H1 (cell line): ENCODE measurements around the gene HBQ1. TPM values are rescaled to one million over a fixed set of nuclear protein-coding genes. Genes with fewer than 3 reads are reported as not detected.

Source experiments
- CTCF ChIA-PET: fragments of 300-600 bp; sonication (Branson Sonifier 250); formaldehyde crosslinking; loops from one replicate; lab custom pipeline; 2021; ENCODE audit not compliant: partially characterized antibody; lab: Charles Lee
- POLR2A ChIA-PET: fragments of 300-600 bp; sonication (Branson Sonifier 250); formaldehyde crosslinking; loops from one replicate; lab custom pipeline; 2021; ENCODE audit warnings: inconsistent platforms; ENCODE audit not compliant: partially characterized antibody; lab: Charles Lee
- DNase-seq, 2 experiments: peaks; one replicate each; pipeline versions ENCODE4 v3.0.0 to v3.0.0-alpha.2; 2010 to 2022; ENCODE audit warnings: low spot score in 2 of 2, low read depth in 1 of 2, mixed read lengths in 1 of 2
- FAIRE-seq: peaks from 2 replicates; lab custom pipeline; 2011; peaks lifted over from hg19 to GRCh38; lab: Jason Lieb, UNC
- H2AFZ ChIP-seq: 2 replicates; pipeline ENCODE4 v1.8.1; 2012; ENCODE audit warnings: low read length, inconsistent platforms
- H2AK5ac ChIP-seq: 2 replicates; pipeline ENCODE4 v1.6.1; 2013; ENCODE audit warnings: low read depth, low read length
- H2BK120ac ChIP-seq: replicated peaks from 2 replicates; pipeline ENCODE3; 2013; ENCODE audit warnings: low read depth, low read length, inconsistent platforms
- H2BK12ac ChIP-seq: 2 replicates; pipeline ENCODE4 v1.6.1; 2013; ENCODE audit warnings: low read depth, low read length
- H2BK15ac ChIP-seq: 2 replicates; pipeline ENCODE4 v1.6.1; 2013; ENCODE audit warnings: low read length
- H2BK20ac ChIP-seq: 2 replicates; pipeline ENCODE4 v1.6.1; 2013; ENCODE audit warnings: low read length
- H2BK5ac ChIP-seq: 2 replicates; pipeline ENCODE4 v1.6.1; 2013; ENCODE audit warnings: low read depth, low read length
- H3K14ac ChIP-seq: 2 replicates; pipeline ENCODE4 v1.6.1; 2013; ENCODE audit warnings: inconsistent platforms; ENCODE audit not compliant: insufficient read length
- H3K18ac ChIP-seq: 2 replicates; pipeline ENCODE4 v1.6.1; 2013; ENCODE audit warnings: low read length; ENCODE audit errors: extremely low read depth
- H3K23ac ChIP-seq: 2 replicates; pipeline ENCODE4 v1.6.1; 2013; ENCODE audit warnings: inconsistent platforms; ENCODE audit not compliant: insufficient read length
- H3K23me2 ChIP-seq: 2 replicates; pipeline ENCODE4 v1.6.1; 2013; ENCODE audit warnings: low read depth, low read length
- H3K27ac ChIP-seq: 2 replicates; pipeline ENCODE4 v1.6.1; 2011; ENCODE audit warnings: low read depth, low read length, inconsistent platforms
- H3K27me3 ChIP-seq, 4 experiments: replicated peaks in 1 of 4; 1 replicate in 1 of 4; 2 replicates in 3 of 4; pipeline versions ENCODE4 v1.6.1 to v1.8.1; 2011 to 2013; ENCODE audit warnings: low read length in 3 of 4, mild to moderate bottlenecking in 3 of 4, inconsistent platforms in 2 of 4, mixed read lengths in 2 of 4, moderate library complexity in 1 of 4; ENCODE audit not compliant: control insufficient read depth in 3 of 4, insufficient read depth in 3 of 4; ENCODE audit errors: extremely low read depth in 1 of 4
- H3K36me3 ChIP-seq, 4 experiments: 2 replicates each; pipeline versions ENCODE4 v1.6.1 to v1.8.1; 2011 to 2013; ENCODE audit warnings: mild to moderate bottlenecking in 4 of 4, low read length in 3 of 4, moderate library complexity in 2 of 4, control low read depth in 1 of 4, inconsistent platforms in 1 of 4; ENCODE audit not compliant: insufficient read depth in 4 of 4, control insufficient read depth in 2 of 4
- H3K4ac ChIP-seq: replicated peaks from 2 replicates; pipeline ENCODE3; 2013; ENCODE audit warnings: low read length, low read depth, mixed read lengths, inconsistent platforms; ENCODE audit not compliant: insufficient read length
- H3K4me1 ChIP-seq, 4 experiments: replicated peaks in 1 of 4; 1 replicate in 1 of 4; 2 replicates in 3 of 4; pipeline versions ENCODE4 v1.6.1 to v1.8.1; 2011 to 2013; ENCODE audit warnings: low read length in 3 of 4, inconsistent platforms in 2 of 4, mixed read lengths in 1 of 4; ENCODE audit not compliant: insufficient read depth in 4 of 4, control insufficient read depth in 3 of 4
- H3K4me2 ChIP-seq, 2 experiments: 2 replicates each; pipeline versions ENCODE4 v1.6.1 to v1.8.1; 2011 to 2013; ENCODE audit warnings: low read depth in 2 of 2, low read length in 2 of 2, control low read depth in 1 of 2, inconsistent platforms in 1 of 2, mild to moderate bottlenecking in 1 of 2; ENCODE audit not compliant: insufficient read depth in 1 of 2
- H3K4me3 ChIP-seq, 4 experiments: fragments of 200-600, 300-600 bp in 1 of 4; sonication (generic), shearing (Covaris generic), sonication (Bioruptor Twin) in 1 of 4; 2 replicates each; pipeline versions ENCODE4 v1.5.1 to v1.8.1; 2011 to 2016; ENCODE audit warnings: low read length in 4 of 4, low read depth in 3 of 4, control low read depth in 2 of 4, inconsistent platforms in 2 of 4, mild to moderate bottlenecking in 2 of 4, mixed read lengths in 1 of 4, moderate library complexity in 1 of 4; ENCODE audit not compliant: insufficient read depth in 2 of 4; ENCODE audit errors: extremely low read depth in 1 of 4
- H3K56ac ChIP-seq: replicated peaks from 2 replicates; pipeline ENCODE3; 2013; ENCODE audit warnings: low read depth, mild to moderate bottlenecking, mixed read lengths, low read length, inconsistent platforms; ENCODE audit not compliant: insufficient read length
- H3K79me1 ChIP-seq: 2 replicates; pipeline ENCODE4 v1.6.1; 2013; ENCODE audit warnings: low read depth, low read length, control low read depth
- H3K79me2 ChIP-seq, 2 experiments: 2 replicates each; pipeline versions ENCODE4 v1.6.1 to v1.8.1; 2012 to 2013; ENCODE audit warnings: low read length in 2 of 2, mild to moderate bottlenecking in 2 of 2, inconsistent platforms in 1 of 2; ENCODE audit not compliant: insufficient read depth in 2 of 2, control insufficient read depth in 1 of 2
- H3K9ac ChIP-seq, 4 experiments: replicated peaks in 1 of 4; 1 replicate in 1 of 4; 2 replicates in 3 of 4; pipeline versions ENCODE4 v1.6.1 to v1.8.1; 2011 to 2013; ENCODE audit warnings: low read depth in 3 of 4, low read length in 3 of 4, control low read depth in 2 of 4, mild to moderate bottlenecking in 2 of 4, moderate library complexity in 2 of 4, inconsistent platforms in 1 of 4; ENCODE audit errors: extremely low read depth in 1 of 4
- H3K9me3 ChIP-seq, 2 experiments: 2 replicates each; pipeline versions ENCODE4 v1.6.1 to v1.8.1; 2012 to 2013; ENCODE audit warnings: mild to moderate bottlenecking in 2 of 2, moderate library complexity in 2 of 2, control low read depth in 1 of 2, inconsistent platforms in 1 of 2, low read depth in 1 of 2, low read length in 1 of 2, mixed read lengths in 1 of 2; ENCODE audit not compliant: insufficient read depth in 2 of 2
- H4K20me1 ChIP-seq, 2 experiments: replicated peaks in 1 of 2; 2 replicates each; pipeline versions ENCODE3 to v1.8.1; 2011 to 2013; ENCODE audit warnings: inconsistent platforms in 2 of 2, low read length in 2 of 2, mild to moderate bottlenecking in 1 of 2; ENCODE audit not compliant: insufficient read depth in 2 of 2, control insufficient read depth in 1 of 2
- H4K5ac ChIP-seq: 2 replicates; pipeline ENCODE4 v1.6.1; 2013; ENCODE audit warnings: low read length, low read depth, mixed read lengths, inconsistent platforms; ENCODE audit not compliant: insufficient read length
- H4K8ac ChIP-seq: 2 replicates; pipeline ENCODE4 v1.8.0; 2013; ENCODE audit warnings: mild to moderate bottlenecking, moderate library complexity, low read length, inconsistent platforms; ENCODE audit not compliant: insufficient read depth; ENCODE audit errors: extremely low read depth
- H4K91ac ChIP-seq: replicated peaks from 2 replicates; pipeline ENCODE3; 2013; ENCODE audit warnings: low read length, mixed read lengths, inconsistent platforms; ENCODE audit not compliant: insufficient read length
- BACH1 ChIP-seq: IDR thresholded peaks from 2 replicates; pipeline ENCODE4 v1.6.1; 2012; ENCODE audit warnings: low read length, improper control_type of control experiment
- CHD1 ChIP-seq: IDR thresholded peaks from 2 replicates; pipeline ENCODE4 v1.6.1; 2012; ENCODE audit warnings: low read depth, low read length, improper control_type of control experiment
- CHD2 ChIP-seq: IDR thresholded peaks from 2 replicates; pipeline ENCODE4 v1.6.1; 2012; ENCODE audit warnings: low read length, improper control_type of control experiment
- EGR1 ChIP-seq: IDR thresholded peaks from 2 replicates; pipeline ENCODE4 v1.6.1; 2011; ENCODE audit warnings: low read depth, low read length, borderline replicate concordance
- EZH2 ChIP-seq: fragments of 200-600 bp; sonication (generic); IDR thresholded peaks from 2 replicates; pipeline ENCODE4 v1.7.1; 2012; ENCODE audit warnings: low read depth, mild to moderate bottlenecking, moderate library complexity, low read length, inconsistent platforms; ENCODE audit not compliant: severe bottlenecking
- KDM4A ChIP-seq: IDR thresholded peaks from one replicate; pipeline ENCODE4 v1.7.1; 2012; ENCODE audit warnings: low read depth, mild to moderate bottlenecking, moderate library complexity, low read length, inconsistent platforms; ENCODE audit not compliant: severe bottlenecking
- NANOG ChIP-seq: IDR thresholded peaks from 2 replicates; pipeline ENCODE4 v1.6.1; 2011; ENCODE audit warnings: low read length, low read depth, mild to moderate bottlenecking, inconsistent platforms; ENCODE audit not compliant: insufficient read depth, poor library complexity, severe bottlenecking
- POU5F1 ChIP-seq: IDR thresholded peaks from 2 replicates; pipeline ENCODE4 v1.6.1; 2011; ENCODE audit warnings: low read depth, mild to moderate bottlenecking, low read length, moderate library complexity
- SAP30 ChIP-seq: fragments of 300-600 bp; sonication (generic); IDR thresholded peaks from 2 replicates; pipeline ENCODE4 v1.7.1; 2012; ENCODE audit warnings: low read length, moderate library complexity, mild to moderate bottlenecking, inconsistent platforms; ENCODE audit not compliant: insufficient read depth, insufficient replicate concordance
- YY1 ChIP-seq: IDR thresholded peaks from 2 replicates; pipeline ENCODE4 v1.6.1; 2011; ENCODE audit warnings: low read depth, mild to moderate bottlenecking, low read length
- ZNF274 ChIP-seq: IDR thresholded peaks from 2 replicates; pipeline ENCODE4 v1.7.0; 2012; ENCODE audit warnings: low read length, borderline replicate concordance; ENCODE audit errors: extremely low read depth
- WGBS, 2 experiments: shearing (Covaris generic) in 1 of 2; methylation state at CpG; one replicate each; pipeline versions ENCODE4 v1.1.6 to v1.1.7; 2013 to 2015; ENCODE audit warnings: low lambda C conversion rate in 2 of 2, mixed read lengths in 2 of 2, inconsistent platforms in 1 of 2, low coverage in 1 of 2, missing lambda C conversion rate in 1 of 2; ENCODE audit not compliant: insufficient replicate concordance in 2 of 2, insufficient coverage in 1 of 2, insufficient read length in 1 of 2; ENCODE audit errors: extremely low coverage in 1 of 2, missing lambda C conversion rate in 1 of 2; 5-methylcytosine and 5-hydroxymethylcytosine counted together
- polyA plus RNA-seq, 7 experiments: library from polyadenylated mRNA; depleted of rRNA in 3 of 7; stranded (reverse) in 5 of 7; unstranded in 2 of 7; fragments of >200 nt in 5 of 7; fragments of 200-250 nt in 2 of 7; gene quantifications; 1 replicate in 5 of 7; 2 replicates in 1 of 7; 4 replicates in 1 of 7; pipeline versions ENCODE4 v1.2.1 to v1.2.3, GENCODE V29; 2011 to 2013; ENCODE audit warnings: missing spikeins in 2 of 7, mixed read lengths in 2 of 7
- total RNA-seq: library from RNA; stranded (reverse); fragmentation: NEBNext Ultra II Directional; extraction: Animal tissue kit (Norgen Biotek cat#: 25700); gene quantifications from 2 replicates; pipeline ENCODE4 v1.2.1, GENCODE V29; 2021

The HBQ1 gene
- total and polyA plus RNA-seq, 2 of the 8 experiments (the other 6 are each of a cell fraction or from before 2014, with no cell fraction given), result 2.9 to 17.1 TPM

DNA sequence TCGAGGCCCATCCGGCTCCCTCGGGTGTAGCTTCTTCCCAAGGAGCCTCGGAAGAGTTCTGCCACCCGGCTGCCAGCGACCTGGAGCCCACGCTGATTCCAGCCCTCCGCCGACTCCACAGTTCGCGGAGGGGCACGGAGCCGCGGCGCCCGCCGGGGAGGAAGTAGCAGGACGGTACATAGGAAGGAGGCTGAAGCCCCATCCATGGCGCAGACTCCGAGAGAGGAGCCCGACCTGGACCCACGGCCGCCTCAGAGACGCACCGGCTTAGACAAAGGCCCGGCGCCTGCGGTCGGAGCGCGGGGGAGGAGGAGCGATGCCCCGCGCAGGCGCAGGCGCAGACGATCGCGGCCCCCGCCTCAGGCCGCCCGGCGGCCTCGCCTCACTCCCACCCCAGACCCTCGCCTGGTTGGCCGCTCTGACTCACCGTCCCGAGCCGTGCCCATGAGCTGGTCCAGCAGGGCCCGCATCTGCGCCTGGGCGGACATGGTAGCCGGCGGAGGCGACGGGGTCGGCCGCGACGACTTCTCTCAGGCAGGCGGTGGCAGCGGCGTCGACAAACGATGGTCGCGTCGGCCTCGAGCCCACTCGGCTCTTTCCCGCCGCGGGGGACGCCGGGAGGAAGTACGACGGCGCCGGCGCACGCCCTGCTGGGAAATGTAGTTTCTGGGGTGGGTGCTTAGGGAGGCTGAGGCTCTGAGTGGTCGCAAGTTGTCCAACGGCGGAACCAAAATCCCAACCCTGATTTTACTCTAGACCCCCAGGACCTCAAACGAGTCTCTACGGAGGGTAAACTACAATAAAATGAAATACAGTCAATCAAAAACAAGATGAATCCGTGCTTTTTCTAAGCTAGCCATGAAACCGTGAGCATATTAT lies 48.8 kb downstream of the HBQ1 start, which contains the start of gene LUC7L:
TSS of gene LUC7L (minus strand) at position 598 of the 879 bp plus-strand sequence. CDS start at position 488, 110 bp downstream.
- Histone ChIP-seq H2BK5ac (peak within 1 kb of the TSS; percentile 97), H3K23me2 (no peaks in the 10 kb centered on the region), H2BK20ac (no peak within 1 kb of the TSS), H3K4me3 (peak within 1 kb of the TSS; percentile 64 to 99 (median 92)), H3K4me1 (peaks cover 0 to 5% (median 0%) of the 10 kb centered on the region in 4 experiments; a peak in 3 of 7 replicates), H3K56ac (peak within 1 kb of the TSS; percentile 98), H3K4me2 (peak within 1 kb of the TSS; percentile 56 to 71), H3K27ac (peak within 1 kb of the TSS; percentile 96), H3K36me3 (peaks cover 15 to 35% (median 24%) of the 10 kb centered on the region in 4 experiments), H2AK5ac (no peak within 1 kb of the TSS), H2AFZ (peak within 1 kb of the TSS; percentile 64), H3K9ac (peak within 1 kb of the TSS; percentile 83 to 96 (median 96)), H2BK15ac (no peak within 1 kb of the TSS), H3K9me3 (no peaks in the 10 kb centered on the region), H2BK12ac (0 out of 2 replicates have a peak within 1 kb of the TSS, but pooled peaks have one; percentile 35), H3K14ac (no peak within 1 kb of the TSS), H3K79me1 (peaks cover 3% of the 10 kb centered on the region; the same call in 1 of the 2 replicates), H3K18ac (peak within 1 kb of the TSS; percentile 100), H4K91ac (peak within 1 kb of the TSS; percentile 97), H3K23ac (no peak within 1 kb of the TSS), H2BK120ac (no peak within 1 kb of the TSS), H3K4ac (peak within 1 kb of the TSS; percentile 99), H4K5ac (peak within 1 kb of the TSS; percentile 100), H4K20me1 (peaks cover 8 to 13% of the 10 kb centered on the region in 2 experiments), H3K27me3 (no peaks in the 10 kb centered on the region), H4K8ac (peak within 1 kb of the TSS; percentile 99), H3K79me2 (peaks cover 23 to 40% of the 10 kb centered on the region in 2 experiments)
- 9% methylated on average over 36 of the region's 88 CpGs; no CpG with 5 or more reads in 1 of the 2 experiments for WGBS, 2 experiments
- POLR2A ChIA-PET, result interaction anchor here (0.6 to 16.8 kb wide), 22 partner anchors 11 to 298 kb away, joined by 3 to 348 read pairs (median 4); partner anchors contain the start of genes CAPN15 and RHBDF1
- DNase-seq (peak; percentile 51 to 94), FAIRE-seq (no peak)
- CTCF ChIA-PET, result interaction anchor here (0.5 to 2.0 kb wide), 15 partner anchors 9 to 163 kb away, joined by 3 to 9 read pairs (median 3); partner anchors contain the start of gene RHBDF1
- TF ChIP-seq SAP30, result no peak
- TF ChIP-seq CHD2, result 0 out of 2 replicates have a peak, but pooled peaks have one; percentile 21
- no peak for TF ChIP-seq EZH2
- TF ChIP-seq YY1, result no peak
- TF ChIP-seq EGR1, result peak; percentile 35; the same call in 1 of the 2 replicates
- no peak for TF ChIP-seq ZNF274
- TF ChIP-seq BACH1, result peak; percentile 17; the same call in 1 of the 2 replicates
- TF ChIP-seq CHD1, result no peak
- no peak for TF ChIP-seq NANOG
- TF ChIP-seq KDM4A, result peak; percentile 92
- no peak for TF ChIP-seq POU5F1
